Muscle of leg (tissue), 11 donors: ENCODE results near the gene MARK2. TPM values are rescaled to one million over a fixed set of nuclear protein-coding genes. Genes with fewer than 3 reads are reported as not detected.

Experiments
- DNase-seq: peaks from one replicate; pipeline ENCODE4 v3.0.0; 2013
- H3K27ac ChIP-seq: one replicate; pipeline ENCODE4 v1.5.1; 2013; ENCODE audit warnings: mild to moderate bottlenecking, low read length, control low read depth
- H3K27me3 ChIP-seq: one replicate; pipeline ENCODE4 v1.6.1; 2013; ENCODE audit warnings: low read length; ENCODE audit not compliant: control insufficient read depth, insufficient read depth
- H3K36me3 ChIP-seq: one replicate; pipeline ENCODE4 v1.6.1; 2013; ENCODE audit warnings: low read length; ENCODE audit not compliant: control insufficient read depth, insufficient read depth
- H3K4me1 ChIP-seq: one replicate; pipeline ENCODE4 v1.6.1; 2013; ENCODE audit warnings: low read length; ENCODE audit not compliant: control insufficient read depth, insufficient read depth
- H3K4me3 ChIP-seq: one replicate; pipeline ENCODE4 v1.5.1; 2013; ENCODE audit warnings: low read length, control low read depth
- H3K9me3 ChIP-seq: replicated peaks from 2 replicates; pipeline ENCODE4 v1.6.1; 2013; ENCODE audit warnings: low read depth, low read length; ENCODE audit not compliant: control insufficient read depth
- WGBS: methylation state at CpG from one replicate; pipeline ENCODE4 v1.1.5; 2013; ENCODE audit warnings: missing lambda C conversion rate; ENCODE audit not compliant: insufficient coverage; 5-methylcytosine and 5-hydroxymethylcytosine counted together
- polyA plus RNA-seq, 8 donors: library from polyadenylated mRNA; unstranded; fragments of 120-200 nt; gene quantifications; one replicate each; pipeline versions ENCODE4 v1.2.1 to v1.2.3, GENCODE V29; 2013; ENCODE audit warnings: inconsistent platforms in 1 of 8, low replicate concordance in 1 of 8; ENCODE audit not compliant: insufficient read length in 8 of 8, insufficient read depth in 1 of 8
- total RNA-seq: library from RNA; stranded (reverse); fragments of 120-200 nt; gene quantifications from one replicate; pipeline ENCODE4 v1.2.4, GENCODE V29; 2013

MARK2 gene
- total and polyA plus RNA-seq, 9 donors: 7.4 to 22.7 (median 18.1) TPM

GRCh38 chr11:63914896-63915691 is 76.2 kb downstream of the MARK2 start:
- no peaks in the 10 kb centered on the region for H3K27me3 ChIP-seq
- peaks cover 23% of the 10 kb centered on the region for H3K36me3 ChIP-seq
- no peak for DNase-seq
- H3K27ac ChIP-seq: peak overlapping the region; percentile 13
- H3K4me1 ChIP-seq: peaks cover 65% of the 10 kb centered on the region
- 54% methylated on average over 7 of the region's 20 CpGs for WGBS
- H3K9me3 ChIP-seq: no peaks in the 10 kb centered on the region
- peak overlapping the region; percentile 69 for H3K4me3 ChIP-seq

GRCh38 chr11:63915961-63916836 is 77.3 kb downstream of the MARK2 start:
- peak; percentile 57 for DNase-seq
- Histone ChIP-seq H3K9me3 (no peaks in the 10 kb centered on the region), H3K4me1 (peaks cover 68% of the 10 kb centered on the region), H3K27me3 (no peaks in the 10 kb centered on the region), H3K4me3 (peak overlapping the region; percentile 69), H3K27ac (no peak overlapping the region), H3K36me3 (peaks cover 23% of the 10 kb centered on the region)
- 2% methylated on average over 56 of the region's 56 CpGs for WGBS

GRCh38 chr11:63916837-63917691 is 78.2 kb downstream of the MARK2 start, which contains the start of gene RCOR2:
TSS of gene RCOR2 (minus strand) at chr11:63917164. CDS start at chr11:63916456, 708 bp downstream.
- Histone ChIP-seq H3K4me3 (peak within 1 kb of the TSS; percentile 69), H3K27ac (peak within 1 kb of the TSS; percentile 87), H3K27me3 (no peaks in the 10 kb centered on the region), H3K4me1 (peaks cover 64% of the 10 kb centered on the region), H3K9me3 (no peaks in the 10 kb centered on the region), H3K36me3 (peaks cover 20% of the 10 kb centered on the region)
- DNase-seq: peak; percentile 95
- WGBS: 0% methylated on average over 65 of the region's 85 CpGs

GRCh38 chr11:63917692-63918506 is 79.0 kb downstream of the MARK2 start:
- peak overlapping the region; percentile 87 for H3K27ac ChIP-seq
- peak overlapping the region; percentile 51 for H3K4me3 ChIP-seq
- no peaks in the 10 kb centered on the region for H3K27me3 ChIP-seq
- WGBS: under 1% methylated on average over 44 of the region's 50 CpGs
- DNase-seq: peak; percentile 87
- H3K36me3 ChIP-seq: peaks cover 13% of the 10 kb centered on the region
- H3K4me1 ChIP-seq: peaks cover 64% of the 10 kb centered on the region
- H3K9me3 ChIP-seq: no peaks in the 10 kb centered on the region

GRCh38 chr11:63918507-63919191 is 79.7 kb downstream of the MARK2 start:
- H3K27me3 ChIP-seq: no peaks in the 10 kb centered on the region
- H3K36me3 ChIP-seq: peaks cover 11% of the 10 kb centered on the region
- H3K9me3 ChIP-seq: no peaks in the 10 kb centered on the region
- H3K27ac ChIP-seq: peak overlapping the region; percentile 87
- peaks cover 64% of the 10 kb centered on the region for H3K4me1 ChIP-seq
- peak overlapping the region; percentile 13 for H3K4me3 ChIP-seq
- WGBS: 19% methylated on average over 6 of the region's 9 CpGs
- peak; percentile 94 for DNase-seq

GRCh38 chr11:63919267-63920125 is 80.6 kb downstream of the MARK2 start:
- DNase-seq: peak; percentile 86
- H3K27me3 ChIP-seq: no peaks in the 10 kb centered on the region
- peak overlapping the region; percentile 87 for H3K27ac ChIP-seq
- WGBS: 4% methylated on average over 33 of the region's 41 CpGs
- H3K36me3 ChIP-seq: peaks cover 4% of the 10 kb centered on the region
- no peaks in the 10 kb centered on the region for H3K9me3 ChIP-seq
- H3K4me3 ChIP-seq: peak overlapping the region; percentile 13
- peaks cover 62% of the 10 kb centered on the region for H3K4me1 ChIP-seq

- no peaks in the 10 kb centered on the region for H3K36me3 ChIP-seq
- H3K27me3 ChIP-seq: no peaks in the 10 kb centered on the region
- 9% methylated on average over 8 of the region's 22 CpGs for WGBS
- H3K9me3 ChIP-seq: no peaks in the 10 kb centered on the region
- peak overlapping the region; percentile 87 for H3K27ac ChIP-seq
- peak; percentile 86 for DNase-seq
- H3K4me1 ChIP-seq: peaks cover 54% of the 10 kb centered on the region
- H3K4me3 ChIP-seq: peak overlapping the region; percentile 13
These were observed 81.4 kb downstream of the MARK2 start for GRCh38 chr11:63920126-63920938.
